GM19193 (cell line): ENCODE data around the gene BAZ1B.

ENCODE experiments used
- POLR2A ChIP-seq: IDR thresholded peaks from 4 replicates; pipeline ENCODE4 v1.6.1; 2011; ENCODE audit not compliant: insufficient read depth, insufficient read length; ENCODE audit errors: extremely low read depth

The BAZ1B gene

DNA sequence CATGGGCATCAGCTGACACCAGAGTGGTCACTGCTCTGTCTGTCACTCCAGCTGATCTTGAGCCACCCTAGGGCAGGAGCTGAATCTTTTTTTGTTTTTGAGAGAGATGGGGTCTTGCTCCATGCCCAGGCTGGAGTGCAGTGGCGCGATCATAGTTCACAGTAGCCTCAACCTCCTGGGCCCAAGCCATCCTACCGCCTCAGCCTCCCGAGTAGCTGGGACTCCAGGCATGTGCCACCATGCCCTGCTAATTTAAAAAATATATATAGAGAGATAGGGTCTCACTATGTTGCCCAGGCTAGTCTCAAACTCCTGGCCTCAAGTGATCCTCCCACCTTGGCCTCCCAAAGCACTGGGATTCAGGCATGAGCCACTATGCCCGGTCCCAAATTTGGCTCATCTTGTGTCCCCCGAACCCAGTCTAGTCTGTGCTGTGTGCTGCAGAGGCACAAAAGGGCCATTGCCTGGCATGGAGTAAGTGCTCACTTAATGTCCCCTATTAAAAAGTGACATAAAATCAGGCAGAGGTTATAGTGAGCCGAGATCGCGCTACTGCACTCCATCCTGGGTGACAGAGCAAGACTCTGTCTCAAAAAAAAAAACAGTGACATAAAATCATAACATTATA, 96.6 kb downstream of the BAZ1B start:
- no peak for TF ChIP-seq POLR2A

DNA sequence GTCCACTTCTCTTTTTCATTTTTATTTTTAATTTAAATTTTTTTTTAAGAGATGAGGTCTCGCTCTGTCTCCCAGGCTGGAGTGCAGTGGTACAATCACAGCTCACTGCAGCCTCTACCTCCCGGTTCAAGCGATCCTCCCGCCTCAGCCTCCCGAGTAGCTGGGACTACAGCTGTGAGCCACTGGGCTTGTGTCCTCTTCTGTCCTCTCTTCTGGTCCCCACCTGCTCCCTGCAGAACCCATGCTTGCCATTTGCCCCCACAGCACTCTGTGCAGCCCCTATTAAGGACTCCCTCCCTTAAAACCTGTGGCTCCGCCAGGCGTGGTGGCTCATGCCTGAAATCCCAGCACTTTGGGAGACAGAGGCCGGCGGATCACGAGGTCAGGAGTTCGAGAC, 97.6 kb downstream of the BAZ1B start:
- TF ChIP-seq POLR2A = no peak

- TF ChIP-seq POLR2A = no peak
Observed at GRCh38 chr7:73423519-73424488, 98.3 kb downstream of the BAZ1B start.

- no peak for TF ChIP-seq POLR2A
Observed at GRCh38 chr7:73418113-73418703, 103.9 kb downstream of the BAZ1B start.

- no peak for TF ChIP-seq POLR2A
Observed at GRCh38 chr7:73397521-73398281, 124.4 kb downstream of the BAZ1B start.

DNA sequence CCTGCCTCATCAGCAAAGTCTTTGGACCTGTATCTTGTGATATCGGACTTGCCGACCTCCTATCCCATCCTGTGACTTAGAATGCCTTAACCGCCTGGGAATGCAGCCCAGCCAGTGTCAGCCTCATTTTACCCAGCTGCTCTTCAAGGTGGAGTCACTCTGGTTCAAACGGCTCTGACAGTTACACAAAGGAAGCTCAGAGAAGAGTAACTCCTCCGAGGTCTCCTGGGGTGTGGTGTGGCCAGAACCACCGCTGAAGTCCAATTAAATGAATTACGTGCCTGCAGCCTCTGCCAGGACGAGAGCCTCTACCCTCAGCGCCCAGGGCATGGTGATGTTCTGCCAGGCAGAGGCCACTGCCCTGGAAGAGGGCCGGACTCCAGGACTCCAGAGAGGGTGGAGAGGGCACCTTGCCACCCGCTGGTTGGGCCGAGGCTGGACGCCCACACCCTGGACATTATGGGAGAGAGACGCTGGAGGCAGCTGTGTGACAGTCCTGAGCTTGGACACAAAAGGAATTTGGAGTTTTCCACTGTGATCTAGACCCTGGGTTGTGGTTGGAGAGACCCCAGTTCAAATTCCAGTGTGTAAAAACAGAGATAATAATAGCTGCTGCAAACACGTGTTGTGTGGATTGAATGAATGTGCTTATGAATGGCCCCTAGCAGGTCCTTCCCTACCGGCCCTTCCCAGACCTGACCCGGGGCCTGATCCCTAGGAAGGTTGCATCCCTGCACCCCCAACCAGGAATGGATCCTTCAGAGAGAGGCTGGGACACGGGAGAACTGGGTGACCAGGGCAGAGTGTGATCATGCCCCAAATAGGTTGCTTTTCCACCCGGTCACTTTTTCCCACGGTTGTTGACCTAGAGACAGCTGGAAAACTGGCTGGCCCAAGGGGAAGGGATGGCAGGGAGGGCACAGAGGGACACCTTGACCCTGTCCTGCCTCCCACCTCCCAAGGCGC, 126.3 kb downstream of the BAZ1B start:
- no peak for TF ChIP-seq POLR2A

- TF ChIP-seq POLR2A = no peak
Observed at GRCh38 chr7:73394422-73394821, 127.7 kb downstream of the BAZ1B start.

GRCh38 chr7:73391396-73391795, 130.7 kb downstream of the BAZ1B start:
- TF ChIP-seq POLR2A = no peak
